ENCODE data around the gene YAF2. TPM values are rescaled to one million over a fixed set of nuclear protein-coding genes. Genes with fewer than 3 reads are reported as not detected.

Gene YAF2
- total RNA-seq, 4 donors from 2014 or later: 8.7 to 17.8 (median 15.2) TPM

DNA sequence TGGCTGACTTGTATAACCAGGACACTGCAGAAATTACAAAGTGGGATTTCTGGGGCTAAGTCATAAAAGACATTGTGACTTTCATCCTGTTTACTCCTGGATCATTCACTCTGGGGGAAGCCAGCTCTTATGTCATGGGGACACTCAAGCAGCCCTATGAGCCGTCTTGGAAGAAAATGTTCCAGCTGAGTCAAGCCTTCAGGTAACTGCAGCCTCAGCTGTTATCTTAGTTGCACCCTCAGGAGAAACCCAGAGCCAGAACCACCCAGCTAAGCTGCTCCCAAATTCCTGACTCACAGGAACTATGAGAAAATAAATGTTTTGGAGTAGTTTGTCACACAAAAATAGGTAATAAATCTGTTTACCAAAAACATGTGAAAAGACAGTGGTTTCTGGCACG, 50.2 kb downstream of the YAF2 start:
- no peak for DNase-seq (ENCODE audit: low spot score in 2 of 2)
- TF ChIP-seq POLR2A (IDR thresholded peaks at IDR 0.05) (no peak), CTCF (IDR thresholded peaks at IDR 0.05) (no peak)
- WGBS, 2 donors: 27 to 42% methylated on average over 2 of the region's 2 CpGs
- intact Hi-C loops (cut with DNase I; ENCODE audit: low total_unique reads): no loop called here
- no peak overlapping the region for H3K4me3 ChIP-seq (ENCODE audit: low read depth, poor library complexity, severe bottlenecking)

- H3K4me3 ChIP-seq (ENCODE audit: low read depth, poor library complexity, severe bottlenecking): no peak overlapping the region
- no peak for DNase-seq (ENCODE audit: low spot score in 2 of 2)
- TF ChIP-seq POLR2A (IDR thresholded peaks at IDR 0.05): no peak
- TF ChIP-seq CTCF (IDR thresholded peaks at IDR 0.05): no peak
- intact Hi-C loops (cut with DNase I; ENCODE audit: low total_unique reads): no loop called here
- WGBS, 2 donors: 70 to 85% methylated on average over 2 of the region's 2 CpGs
These were observed 51.3 kb downstream of the YAF2 start for GRCh38 chr12:42186793-42187192.

- no peak overlapping the region for H3K4me3 ChIP-seq (ENCODE audit: low read depth, poor library complexity, severe bottlenecking)
- DNase-seq (ENCODE audit: low spot score in 2 of 2): no peak
- intact Hi-C loops (cut with DNase I; ENCODE audit: low total_unique reads): no loop called here
- no peak for TF ChIP-seq CTCF (IDR thresholded peaks at IDR 0.05)
- no peak for TF ChIP-seq POLR2A (IDR thresholded peaks at IDR 0.05)
- WGBS, 2 donors: 67 to 69% methylated on average over 2 of the region's 2 CpGs
These were observed 55.7 kb downstream of the YAF2 start for GRCh38 chr12:42182394-42182793.

GRCh38 chr12:42180990-42181596, 57.0 kb downstream of the YAF2 start:
- 81 to 86% methylated on average over 2 of the region's 2 CpGs for WGBS, 2 donors
- intact Hi-C loops (cut with DNase I; ENCODE audit: low total_unique reads): no loop called here
- no peak for DNase-seq (ENCODE audit: low spot score in 2 of 2)
- no peak overlapping the region for H3K4me3 ChIP-seq (ENCODE audit: low read depth, poor library complexity, severe bottlenecking)
- no peak for TF ChIP-seq CTCF (IDR thresholded peaks at IDR 0.05)
- no peak for TF ChIP-seq POLR2A (IDR thresholded peaks at IDR 0.05)

DNA sequence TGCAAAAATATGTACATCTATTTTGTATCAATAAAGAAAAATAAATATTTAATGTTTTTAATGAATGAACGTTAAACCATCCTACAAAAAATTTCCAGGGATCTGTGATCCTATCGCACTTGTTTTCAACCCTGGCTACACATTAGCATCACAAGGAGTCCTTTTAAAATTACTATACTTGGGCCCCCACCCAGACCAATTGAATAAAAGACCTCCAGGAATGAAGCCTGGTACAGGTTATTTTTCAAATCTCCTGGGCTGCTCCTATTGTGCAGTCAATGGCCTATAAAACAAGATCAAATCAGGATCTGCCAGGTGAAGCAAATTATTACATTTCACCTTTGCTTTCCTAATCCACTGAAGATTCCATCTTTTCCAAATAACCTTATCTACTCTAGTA, 59.9 kb downstream of the YAF2 start:
- WGBS, 2 donors: 90 to 96% methylated on average over 2 of the region's 2 CpGs
- no peak for DNase-seq (ENCODE audit: low spot score in 2 of 2)
- intact Hi-C loops (cut with DNase I; ENCODE audit: low total_unique reads): no loop called here
- TF ChIP-seq CTCF (IDR thresholded peaks at IDR 0.05): no peak
- TF ChIP-seq POLR2A (IDR thresholded peaks at IDR 0.05): no peak
- no peak overlapping the region for H3K4me3 ChIP-seq (ENCODE audit: low read depth, poor library complexity, severe bottlenecking)

DNA sequence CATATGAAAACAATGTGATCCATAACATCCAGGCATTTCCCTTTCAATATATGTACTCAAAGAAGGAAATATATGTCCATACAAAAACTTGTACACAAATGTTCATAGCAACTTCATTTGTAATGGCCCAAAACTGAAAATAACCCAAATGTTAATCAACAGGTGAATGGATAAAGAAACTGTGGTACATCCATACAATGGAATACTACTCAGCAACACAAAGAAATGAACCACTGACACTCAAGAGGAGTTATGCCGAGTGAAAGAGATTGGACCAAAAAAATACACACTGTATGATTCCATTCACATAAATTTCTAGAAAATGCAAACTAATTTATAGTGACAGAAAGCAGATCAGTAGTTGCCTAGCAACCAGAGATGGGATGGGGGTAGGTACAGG, 63.1 kb downstream of the YAF2 start:
- no peak overlapping the region for H3K4me3 ChIP-seq (ENCODE audit: low read depth, poor library complexity, severe bottlenecking)
- TF ChIP-seq POLR2A (IDR thresholded peaks at IDR 0.05) (no peak), CTCF (IDR thresholded peaks at IDR 0.05) (no peak)
- WGBS, 2 donors: 100% methylated on average over 1 of the region's 1 CpG
- DNase-seq (ENCODE audit: low spot score in 2 of 2): no peak
- intact Hi-C loops (cut with DNase I; ENCODE audit: low total_unique reads): no loop called here
